ENCODE data around the gene CENPP.

CENPP gene

GRCh38 chr9:92527291-92527828 is 201.6 kb downstream of the CENPP start:
- no peaks in the 10 kb centered on the region for H3K36me3 ChIP-seq (replicated peaks)
- H3K4me1 ChIP-seq, result peaks cover 5% of the 10 kb centered on the region; the same call in 1 of the 2 replicates
- H3K4me3 ChIP-seq, result no peak overlapping the region
- no peak for DNase-seq (ENCODE audit: low spot score in 2 of 2)
- in situ Hi-C loops (cut with MboI; ENCODE audit: low sequenced_read_pairs), result no loop called here
- H3K9me3 ChIP-seq, result no peaks in the 10 kb centered on the region
- H3K27me3 ChIP-seq (ENCODE audit: low read depth), result no peaks in the 10 kb centered on the region

- no peak for DNase-seq (ENCODE audit: low spot score in 2 of 2)
- H3K4me3 ChIP-seq, result no peak overlapping the region
- in situ Hi-C loops (cut with MboI; ENCODE audit: low sequenced_read_pairs), result no loop called here
- no peaks in the 10 kb centered on the region for H3K27me3 ChIP-seq (ENCODE audit: low read depth)
- no peaks in the 10 kb centered on the region for H3K36me3 ChIP-seq (replicated peaks)
- H3K4me1 ChIP-seq, result peaks cover 5% of the 10 kb centered on the region; the same call in 1 of the 2 replicates
- no peaks in the 10 kb centered on the region for H3K9me3 ChIP-seq
Observed at GRCh38 chr9:92527832-92528521, 202.2 kb downstream of the CENPP start.

- Histone ChIP-seq H3K9me3 (no peaks in the 10 kb centered on the region), H3K4me1 (peaks cover 5% of the 10 kb centered on the region; the same call in 1 of the 2 replicates), H3K36me3 (replicated peaks) (no peaks in the 10 kb centered on the region), H3K27me3 (ENCODE audit: low read depth) (no peaks in the 10 kb centered on the region), H3K4me3 (no peak overlapping the region)
- DNase-seq (ENCODE audit: low spot score in 2 of 2), result peak in 1 of 2 experiments; percentile 14
- in situ Hi-C loops (cut with MboI; ENCODE audit: low sequenced_read_pairs), result no loop called here
Observed at GRCh38 chr9:92528522-92528849, 202.7 kb downstream of the CENPP start.

GRCh38 chr9:92529124-92529523 is 203.4 kb downstream of the CENPP start:
- peaks cover 5% of the 10 kb centered on the region; the same call in 1 of the 2 replicates for H3K4me1 ChIP-seq
- no peaks in the 10 kb centered on the region for H3K9me3 ChIP-seq
- no peak for DNase-seq (ENCODE audit: low spot score in 2 of 2)
- H3K4me3 ChIP-seq, result no peak overlapping the region
- no peaks in the 10 kb centered on the region for H3K27me3 ChIP-seq (ENCODE audit: low read depth)
- in situ Hi-C loops (cut with MboI; ENCODE audit: low sequenced_read_pairs), result no loop called here
- H3K36me3 ChIP-seq (replicated peaks), result no peaks in the 10 kb centered on the region

GRCh38 chr9:92530893-92531292 is 205.1 kb downstream of the CENPP start:
- in situ Hi-C loops (cut with MboI; ENCODE audit: low sequenced_read_pairs), result no loop called here
- DNase-seq (ENCODE audit: low spot score in 2 of 2), result no peak
- H3K27me3 ChIP-seq (ENCODE audit: low read depth), result no peaks in the 10 kb centered on the region

DNA sequence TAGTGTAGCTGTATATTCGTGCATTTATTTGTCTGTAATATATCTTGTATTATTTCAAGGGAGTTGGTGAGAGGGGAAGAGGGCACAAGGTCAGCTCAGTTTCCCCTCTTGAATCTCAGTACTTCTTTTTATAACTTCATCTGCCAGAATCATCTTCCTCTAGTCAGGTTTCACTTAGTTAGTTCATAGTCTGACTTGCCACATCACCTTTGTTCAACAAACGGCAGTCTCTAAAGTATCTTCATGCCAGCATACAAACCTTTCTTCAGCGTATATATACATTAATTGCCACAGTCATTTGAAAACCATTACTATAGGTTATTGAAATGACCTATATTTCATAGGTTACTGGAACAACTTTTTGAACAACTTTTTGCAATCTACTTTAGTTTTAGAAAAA is 208.5 kb downstream of the CENPP start:
- in situ Hi-C loops (cut with MboI; ENCODE audit: low sequenced_read_pairs), result no loop called here
- DNase-seq (ENCODE audit: low spot score in 2 of 2), result no peak
- Histone ChIP-seq H3K4me1 (peaks cover 12% of the 10 kb centered on the region), H3K27me3 (ENCODE audit: low read depth) (no peaks in the 10 kb centered on the region), H3K36me3 (replicated peaks) (no peaks in the 10 kb centered on the region), H3K4me3 (no peak overlapping the region), H3K9me3 (no peaks in the 10 kb centered on the region)

More at GRCh38 chr9:92530893-92531292, 205.1 kb downstream of the CENPP start:
- Histone ChIP-seq H3K4me1 (peaks cover 10% of the 10 kb centered on the region), H3K9me3 (no peaks in the 10 kb centered on the region), H3K36me3 (replicated peaks) (no peaks in the 10 kb centered on the region), H3K4me3 (no peak overlapping the region)

DNA sequence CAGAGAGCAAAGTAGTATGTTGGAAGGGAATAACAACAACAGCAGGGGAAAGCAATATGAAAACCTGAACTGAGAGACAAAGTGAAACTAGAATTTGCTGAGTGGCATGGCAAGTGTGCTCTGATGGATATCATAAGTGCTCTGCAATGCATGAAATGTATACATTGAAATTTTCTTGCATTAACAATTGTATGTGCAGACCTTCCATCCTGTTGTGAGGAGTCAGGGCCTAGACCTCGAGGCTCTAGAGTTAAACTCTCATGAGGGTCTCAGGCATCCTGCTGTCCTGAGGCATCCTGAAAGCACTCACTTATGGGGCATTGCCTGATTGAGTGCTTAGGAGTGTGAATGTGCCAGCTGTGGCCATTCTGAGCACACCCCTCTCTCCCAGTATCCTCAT is 208.9 kb downstream of the CENPP start:
- H3K9me3 ChIP-seq, result no peaks in the 10 kb centered on the region
- no peaks in the 10 kb centered on the region for H3K36me3 ChIP-seq (replicated peaks)
- peaks cover 12% of the 10 kb centered on the region for H3K4me1 ChIP-seq
- no peak for DNase-seq (ENCODE audit: low spot score in 2 of 2)
- H3K4me3 ChIP-seq, result no peak overlapping the region
- in situ Hi-C loops (cut with MboI; ENCODE audit: low sequenced_read_pairs), result no loop called here
- H3K27me3 ChIP-seq (ENCODE audit: low read depth), result no peaks in the 10 kb centered on the region

GRCh38 chr9:92535940-92536850 is 210.4 kb downstream of the CENPP start, which contains the start of gene ECM2:
Gene ECM2 (minus strand): TSS chr9:92535990. CDS start chr9:92522866, 13,124 bp downstream.
- Histone ChIP-seq H3K36me3 (replicated peaks) (no peaks in the 10 kb centered on the region), H3K9me3 (no peaks in the 10 kb centered on the region), H3K4me1 (peaks cover 12% of the 10 kb centered on the region), H3K4me3 (no peak within 1 kb of the TSS), H3K27me3 (ENCODE audit: low read depth) (no peaks in the 10 kb centered on the region)
- in situ Hi-C loops (cut with MboI; ENCODE audit: low sequenced_read_pairs), result no loop called here
- DNase-seq (ENCODE audit: low spot score in 2 of 2), result peak in 1 of 2 experiments; percentile 54

DNA sequence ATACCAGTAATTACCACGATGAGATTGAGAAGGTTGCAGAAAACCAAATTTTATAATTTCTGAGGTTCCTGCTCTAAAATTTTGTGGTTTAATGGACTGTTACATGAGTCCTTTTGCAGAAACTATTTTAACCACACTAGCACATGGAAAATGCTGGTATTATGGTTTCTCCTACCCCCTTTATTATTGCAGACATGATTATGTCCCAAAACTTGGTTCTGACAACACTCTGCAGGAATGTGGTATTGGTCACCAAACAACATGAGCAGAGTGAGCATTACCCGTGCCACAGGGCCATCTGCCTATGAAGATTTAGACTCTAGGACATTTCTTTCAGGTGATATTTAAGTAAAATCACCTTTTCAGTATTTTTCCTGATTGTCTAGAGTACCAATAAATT is 212.8 kb downstream of the CENPP start:
- no peaks in the 10 kb centered on the region for H3K27me3 ChIP-seq (ENCODE audit: low read depth)
- H3K9me3 ChIP-seq, result no peaks in the 10 kb centered on the region
- DNase-seq (ENCODE audit: low spot score in 2 of 2), result no peak
- H3K4me3 ChIP-seq, result no peak overlapping the region
- H3K36me3 ChIP-seq (replicated peaks), result no peaks in the 10 kb centered on the region
- in situ Hi-C loops (cut with MboI; ENCODE audit: low sequenced_read_pairs), result no loop called here
- peaks cover 12% of the 10 kb centered on the region for H3K4me1 ChIP-seq

DNA sequence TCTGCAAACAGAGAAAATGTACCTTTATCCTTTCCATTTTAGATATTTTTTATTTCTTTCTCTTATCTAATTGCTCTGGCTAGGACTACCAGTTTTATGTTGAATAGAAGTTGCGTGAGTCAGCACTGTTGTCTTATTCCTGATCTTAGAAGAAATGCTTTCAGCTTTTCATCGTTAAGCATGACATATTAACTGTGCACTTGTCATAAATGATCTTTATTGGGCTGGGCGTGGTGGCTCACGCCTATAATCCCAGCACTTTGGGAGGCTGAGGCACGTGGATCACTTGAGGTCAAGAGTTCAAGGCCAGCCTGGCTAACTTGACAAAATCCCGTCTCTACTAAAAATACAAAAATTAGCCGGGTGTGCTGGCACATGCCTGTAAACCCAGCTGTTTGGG is 218.2 kb downstream of the CENPP start:
- no peak overlapping the region for H3K4me3 ChIP-seq
- no peaks in the 10 kb centered on the region for H3K9me3 ChIP-seq
- no peak for DNase-seq (ENCODE audit: low spot score in 2 of 2)
- in situ Hi-C loops (cut with MboI; ENCODE audit: low sequenced_read_pairs), result no loop called here
- H3K4me1 ChIP-seq, result no peaks in the 10 kb centered on the region
- no peaks in the 10 kb centered on the region for H3K36me3 ChIP-seq (replicated peaks)
- no peaks in the 10 kb centered on the region for H3K27me3 ChIP-seq (ENCODE audit: low read depth)

DNA sequence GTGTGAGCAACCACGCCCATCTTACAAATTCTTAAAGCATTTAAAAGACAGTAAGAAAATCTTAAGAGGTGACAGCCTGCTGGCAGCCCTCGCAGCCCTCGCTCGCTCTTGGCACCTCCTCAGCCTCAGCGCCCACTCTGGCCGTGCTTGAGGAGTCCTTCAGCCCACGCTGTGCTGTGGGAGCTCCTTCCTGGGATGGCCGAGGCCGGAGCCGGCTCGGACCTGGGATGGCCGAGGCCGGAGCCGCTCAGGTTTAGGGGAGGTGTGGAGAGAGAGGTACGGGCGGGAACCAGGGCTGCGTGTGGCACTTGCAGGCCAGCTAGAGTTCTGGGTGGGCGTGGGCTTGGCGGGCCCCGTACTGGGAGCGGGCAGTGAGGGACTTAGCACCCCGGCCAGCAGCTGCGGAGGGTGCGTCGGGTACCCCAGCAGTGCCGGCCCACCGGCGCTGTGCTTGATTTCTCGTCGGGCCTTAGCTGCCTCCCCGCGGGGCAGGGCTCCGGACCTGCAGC is 219.3 kb downstream of the CENPP start:
- DNase-seq (ENCODE audit: low spot score in 2 of 2), result no peak
- Histone ChIP-seq H3K36me3 (replicated peaks) (no peaks in the 10 kb centered on the region), H3K27me3 (ENCODE audit: low read depth) (no peaks in the 10 kb centered on the region), H3K4me3 (no peak overlapping the region), H3K9me3 (no peaks in the 10 kb centered on the region), H3K4me1 (no peaks in the 10 kb centered on the region)
- in situ Hi-C loops (cut with MboI; ENCODE audit: low sequenced_read_pairs), result no loop called here

DNA sequence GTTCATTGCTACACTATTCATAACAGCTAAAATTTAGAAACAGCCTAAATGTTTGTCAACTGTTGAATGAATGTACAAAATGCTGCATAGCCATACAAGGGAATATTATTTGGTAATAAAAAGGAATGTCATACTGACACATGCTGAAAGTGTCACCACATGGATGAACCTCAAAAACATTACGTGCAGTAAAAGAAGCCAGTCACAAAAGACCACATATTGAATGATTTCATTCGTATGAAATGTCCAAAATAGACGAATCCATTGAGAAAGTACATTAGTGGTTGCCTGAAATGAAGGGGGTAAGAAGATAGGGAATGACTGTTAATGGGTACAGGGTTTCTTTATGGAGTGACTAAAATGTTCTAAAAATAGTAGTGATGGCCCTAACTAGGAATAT is 221.6 kb downstream of the CENPP start:
- Histone ChIP-seq H3K9me3 (no peaks in the 10 kb centered on the region), H3K4me3 (no peak overlapping the region), H3K36me3 (replicated peaks) (no peaks in the 10 kb centered on the region), H3K27me3 (ENCODE audit: low read depth) (no peaks in the 10 kb centered on the region), H3K4me1 (no peaks in the 10 kb centered on the region)
- in situ Hi-C loops (cut with MboI; ENCODE audit: low sequenced_read_pairs), result no loop called here
- DNase-seq (ENCODE audit: low spot score in 2 of 2), result no peak

- Histone ChIP-seq H3K4me3 (no peak overlapping the region), H3K9me3 (no peaks in the 10 kb centered on the region), H3K27me3 (ENCODE audit: low read depth) (no peaks in the 10 kb centered on the region), H3K36me3 (replicated peaks) (no peaks in the 10 kb centered on the region), H3K4me1 (no peaks in the 10 kb centered on the region)
- DNase-seq (ENCODE audit: low spot score in 2 of 2), result no peak
- in situ Hi-C loops (cut with MboI; ENCODE audit: low sequenced_read_pairs), result loop anchor here (10.0 kb wide), 1 partner anchor 64 kb away; no protein-coding TSS in a partner anchor
Observed at GRCh38 chr9:92550765-92551164, 225.0 kb downstream of the CENPP start.

Measured in HAP-1 (cell line).